D721Med (cell line): Measurements from ENCODE around the gene SDS.

ENCODE experiments used
- DNase-seq: peaks from one replicate; pipeline ENCODE4 v3.0.0; 2011; ENCODE audit warnings: low spot score; ENCODE audit not compliant: insufficient read length
- FAIRE-seq: peaks from 2 replicates; lab custom pipeline; 2011; peaks lifted over from hg19 to GRCh38; lab: Jason Lieb, UNC
- TF ChIP-seq, protein P1 (sequence below): IDR thresholded peaks from 2 replicates; pipeline ENCODE4 v1.5.1; 2012; ENCODE audit warnings: mild to moderate bottlenecking, control low read depth; ENCODE audit not compliant: insufficient read depth; ENCODE audit errors: missing control alignments

Gene SDS

DNA sequence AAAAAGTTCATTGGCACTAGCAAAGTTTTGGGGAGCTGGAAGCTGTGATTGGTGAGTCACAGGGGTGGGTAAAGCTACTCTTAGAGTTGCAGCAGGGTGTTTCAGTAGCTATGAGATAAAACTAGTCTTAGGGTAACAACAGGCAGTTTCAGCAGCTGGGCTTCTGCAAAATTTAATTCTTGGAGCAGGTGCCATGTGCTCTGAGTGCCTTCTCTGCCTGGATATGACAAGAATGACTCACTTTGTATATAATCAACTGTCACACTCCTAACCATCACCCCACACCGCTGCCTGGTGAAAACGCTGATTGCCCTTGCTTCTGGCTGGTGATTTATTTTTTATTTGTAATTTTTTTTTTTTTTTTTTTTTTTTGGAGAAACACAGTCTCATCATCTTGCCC lies 55.8 kb downstream of the SDS start:
- TF ChIP-seq, protein P1, sequence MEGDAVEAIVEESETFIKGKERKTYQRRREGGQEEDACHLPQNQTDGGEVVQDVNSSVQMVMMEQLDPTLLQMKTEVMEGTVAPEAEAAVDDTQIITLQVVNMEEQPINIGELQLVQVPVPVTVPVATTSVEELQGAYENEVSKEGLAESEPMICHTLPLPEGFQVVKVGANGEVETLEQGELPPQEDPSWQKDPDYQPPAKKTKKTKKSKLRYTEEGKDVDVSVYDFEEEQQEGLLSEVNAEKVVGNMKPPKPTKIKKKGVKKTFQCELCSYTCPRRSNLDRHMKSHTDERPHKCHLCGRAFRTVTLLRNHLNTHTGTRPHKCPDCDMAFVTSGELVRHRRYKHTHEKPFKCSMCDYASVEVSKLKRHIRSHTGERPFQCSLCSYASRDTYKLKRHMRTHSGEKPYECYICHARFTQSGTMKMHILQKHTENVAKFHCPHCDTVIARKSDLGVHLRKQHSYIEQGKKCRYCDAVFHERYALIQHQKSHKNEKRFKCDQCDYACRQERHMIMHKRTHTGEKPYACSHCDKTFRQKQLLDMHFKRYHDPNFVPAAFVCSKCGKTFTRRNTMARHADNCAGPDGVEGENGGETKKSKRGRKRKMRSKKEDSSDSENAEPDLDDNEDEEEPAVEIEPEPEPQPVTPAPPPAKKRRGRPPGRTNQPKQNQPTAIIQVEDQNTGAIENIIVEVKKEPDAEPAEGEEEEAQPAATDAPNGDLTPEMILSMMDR: no peak
- no peak for FAIRE-seq
- DNase-seq: no peak

DNA sequence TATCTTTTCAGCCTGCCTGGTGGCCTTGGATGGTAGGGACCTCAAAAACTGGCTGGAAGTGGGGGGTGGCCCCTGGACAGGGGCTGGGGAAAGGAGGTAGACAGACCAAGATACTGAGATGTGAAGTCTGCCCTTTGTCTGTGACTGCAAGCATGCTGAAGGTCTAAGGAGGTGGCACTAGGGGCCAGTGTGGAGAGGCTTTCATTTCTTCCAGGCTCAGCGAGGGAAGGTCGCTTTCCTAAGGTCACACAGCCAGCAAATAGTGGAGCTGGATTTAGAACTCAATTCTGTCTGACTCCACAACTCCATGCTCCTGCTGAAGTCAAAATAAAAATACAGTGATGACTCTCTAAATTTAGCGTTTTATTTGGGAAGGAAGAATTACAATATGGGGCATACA lies 56.6 kb downstream of the SDS start:
- FAIRE-seq: no peak
- TF ChIP-seq, protein P1: no peak
- no peak for DNase-seq

DNA sequence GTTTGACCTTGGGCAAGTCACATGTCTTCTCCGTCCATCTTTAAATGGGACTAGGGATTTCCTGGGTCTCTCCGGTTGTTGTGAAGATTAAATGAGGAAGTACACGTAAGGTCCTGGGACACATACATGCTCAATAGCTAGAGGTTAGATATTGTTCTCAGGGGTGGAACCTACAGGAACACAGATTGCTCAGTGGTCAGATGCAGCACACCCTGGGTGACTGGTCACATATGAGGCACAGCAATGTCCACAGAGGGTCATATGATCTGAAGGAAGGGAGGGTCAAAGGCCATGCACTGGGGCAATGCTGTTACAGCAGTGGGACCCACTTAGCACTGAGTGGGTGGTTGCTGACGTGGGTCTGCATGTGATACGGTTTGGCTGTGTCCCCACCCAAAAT lies 57.3 kb downstream of the SDS start:
- TF ChIP-seq, protein P1: no peak
- no peak for FAIRE-seq
- DNase-seq: no peak

DNA sequence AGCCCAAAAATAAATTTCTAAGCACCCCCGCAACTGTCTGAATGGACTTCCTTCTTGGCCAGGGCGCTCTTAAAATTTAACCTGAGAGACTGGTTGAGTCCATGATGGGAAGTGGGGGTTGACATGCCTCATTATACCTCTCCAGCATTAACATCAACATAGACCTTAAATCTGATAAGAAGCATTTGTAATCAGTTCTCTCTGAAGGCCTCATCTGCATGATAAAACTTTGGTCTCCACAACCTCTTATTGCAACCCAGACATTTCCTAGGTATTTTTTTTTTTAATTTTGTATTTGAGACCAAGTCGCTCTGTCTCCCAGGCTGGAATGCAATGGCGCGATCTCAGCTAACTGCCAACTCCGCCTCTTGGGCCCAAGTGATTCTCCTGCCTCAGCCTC lies 58.4 kb downstream of the SDS start:
- TF ChIP-seq, protein P1: no peak
- DNase-seq (no peak), FAIRE-seq (no peak)
